ENCODE measurements around the gene RAB10. TPM values are rescaled to one million over a fixed set of nuclear protein-coding genes. Genes with fewer than 3 reads are reported as not detected.
A peak's percentile ranks its signal among the peaks of the same experiment; 100 is the strongest.

RAB10 gene
- total and polyA plus RNA-seq, 9 of the 15 experiments (the other 6 are each of a cell fraction or from before 2014, with no cell fraction given), result 25.1 to 214 (median 157) TPM

GRCh38 chr2:26175466-26176278, 141.8 kb downstream of the RAB10 start:
- Histone ChIP-seq H3K4me2 (ENCODE audit: insufficient read depth, low read length) (no peak overlapping the region), H2AFZ (ENCODE audit: low read depth, low read length) (no peak overlapping the region), H3K27me3 (ENCODE audit: control insufficient read depth in 2 of 2, insufficient read depth in 2 of 2, low read length in 2 of 2) (no peaks in the 10 kb centered on the region), H3K9ac (ENCODE audit: insufficient read depth in 1 of 2, low read depth in 2 of 2, low read length in 2 of 2) (peak overlapping the region in 1 of 2 experiments; percentile 55; a peak in 1 of 4 replicates), H3K9me1 (ENCODE audit: control insufficient read depth, insufficient read depth, low read length) (no peaks in the 10 kb centered on the region), H4K20me1 (replicated peaks; ENCODE audit: control insufficient read depth, insufficient read depth, low read length) (no peaks in the 10 kb centered on the region), H3K4me1 (replicated peaks in 1 of 2; ENCODE audit: control insufficient read depth in 2 of 2, insufficient read depth in 2 of 2, low read length in 2 of 2) (peaks cover 4 to 57% of the 10 kb centered on the region in 2 experiments; a peak in 4 of 5 replicates), H3K9me3 (replicated peaks; ENCODE audit: control insufficient read depth, insufficient read depth, low read depth, low read length) (no peaks in the 10 kb centered on the region), H3K36me3 (ENCODE audit: control insufficient read depth, insufficient read depth, low read length) (no peaks in the 10 kb centered on the region), H3K27ac (ENCODE audit: extremely low read depth, low read depth, low read length) (no peak overlapping the region), H3K79me2 (ENCODE audit: control insufficient read depth, insufficient read depth, low read length) (no peaks in the 10 kb centered on the region), H3K4me3 (no peak overlapping the region)
- TF ChIP-seq ZNF174 (CRISPR knock-in tag; IDR thresholded peaks at IDR 0.05) (no peak), TFAP4 (CRISPR knock-in tag; IDR thresholded peaks at IDR 0.05; ENCODE audit: borderline replicate concordance) (peak; percentile 39; the same call in 1 of the 2 replicates), EGR1 (conservative IDR thresholded peaks at IDR 0.05) (peak; percentile 40), MLLT1 (IDR thresholded peaks at IDR 0.05) (no peak)
- intact Hi-C loops (cut with micrococcal nuclease), result no loop called here
- whole genome bisulfite sequencing (ENCODE audit: insufficient coverage, low coverage, missing lambda C conversion rate), result 47% methylated on average over 10 of the region's 15 CpGs
- ATAC-seq, result peak; percentile 18; the same call in 2 of the 3 replicates
- no TSS peak for BruUV-seq (replicated peaks)
- no peak for FAIRE-seq
- ChIA-PET CTCF (ENCODE audit: low intra/inter-chr PET ratio) (interaction anchor here (0.6 kb wide), 3 partner anchors 9 to 813 kb away, joined by 3 read pairs; no protein-coding TSS in a partner anchor), POLR2A (interaction anchor here (0.6 to 1.1 kb wide), 4 partner anchors 10 to 69 kb away, joined by 3 to 4 read pairs (median 3); no protein-coding TSS in a partner anchor)
- DNase-seq (ENCODE audit: extremely low read depth in 1 of 4, low spot score in 3 of 4), result peak in 1 of 4 experiments; percentile 23
- in situ Hi-C loops (cut with MboI), result no loop called here
